GM12878 (cell line): ENCODE results near the gene NRBP1.

Experiments used
- CHD1 ChIP-seq: IDR thresholded peaks from 2 replicates; pipeline ENCODE4 v1.6.1; 2012; ENCODE audit warnings: low read depth, low read length, improper control_type of control experiment
- FOS ChIP-seq: IDR thresholded peaks from 3 replicates; pipeline ENCODE4 v1.6.1; 2011; ENCODE audit warnings: borderline replicate concordance; ENCODE audit not compliant: insufficient read length; ENCODE audit errors: extremely low read depth
- IKZF1 ChIP-seq: fragments of 450-650 bp; conservative IDR thresholded peaks from 2 replicates; pipeline ENCODE4 v1.6.1; 2017; ENCODE audit warnings: antibody characterized with exemption, mild to moderate bottlenecking
- NFYB ChIP-seq: IDR thresholded peaks from 2 replicates; pipeline ENCODE4 v1.6.1; 2011; ENCODE audit warnings: low read depth, mild to moderate bottlenecking, low read length, improper control_type of control experiment, moderate library complexity; ENCODE audit not compliant: insufficient read depth
- NRF1 ChIP-seq: conservative IDR thresholded peaks from 2 replicates; pipeline ENCODE4 v1.6.1; 2011; ENCODE audit warnings: mild to moderate bottlenecking, low read depth, low read length, improper control_type of control experiment
- RUNX3 ChIP-seq: IDR thresholded peaks from 2 replicates; pipeline ENCODE4 v1.6.1; 2012; ENCODE audit warnings: low read length, inconsistent platforms
- SRF ChIP-seq, 2 experiments: IDR thresholded peaks; 2 replicates each; pipeline ENCODE4 v1.6.1; 2011; ENCODE audit warnings: low read depth in 2 of 2, low read length in 2 of 2, mild to moderate bottlenecking in 1 of 2, moderate library complexity in 1 of 2
- ZNF24 ChIP-seq: fragments of 450-650 bp; IDR thresholded peaks from 2 replicates; pipeline ENCODE4 v1.6.1; 2017; ENCODE audit warnings: antibody characterized with exemption, mild to moderate bottlenecking
- TF ChIP-seq, protein P1 (sequence below), 3 experiments: IDR thresholded peaks in 2 of 3; conservative IDR thresholded peaks in 1 of 3; 2 replicates each; pipeline ENCODE4 v1.5.1; 2011; ENCODE audit warnings: low read depth in 3 of 3, low read length in 3 of 3, mild to moderate bottlenecking in 3 of 3, control low read depth in 2 of 3, moderate library complexity in 2 of 3, inconsistent platforms in 1 of 3, mixed read lengths in 1 of 3; ENCODE audit not compliant: control insufficient read depth in 2 of 3, insufficient read depth in 1 of 3; ENCODE audit errors: extremely low read depth in 1 of 3
- TF ChIP-seq, protein P2 (sequence below): IDR thresholded peaks from 2 replicates; pipeline ENCODE4 v1.6.1; 2012; ENCODE audit warnings: low read depth, low read length, improper control_type of control experiment
- TF ChIP-seq, protein P3 (sequence below): fragments of 450-650 bp; IDR thresholded peaks from 2 replicates; pipeline ENCODE4 v1.6.1; 2017; ENCODE audit warnings: borderline replicate concordance

GRCh38 chr2:27441226-27441926, 12.9 kb downstream of the NRBP1 start:
- TF ChIP-seq ZNF24 (no peak), RUNX3 (no peak), NFYB (no peak), NRF1 (no peak), SRF (IDR thresholded peaks at IDR 0.05; ENCODE audit: low read depth in 2 of 2, low read length in 2 of 2) (no peak), CHD1 (no peak), FOS (no peak), IKZF1 (no peak)
- TF ChIP-seq, protein P1, sequence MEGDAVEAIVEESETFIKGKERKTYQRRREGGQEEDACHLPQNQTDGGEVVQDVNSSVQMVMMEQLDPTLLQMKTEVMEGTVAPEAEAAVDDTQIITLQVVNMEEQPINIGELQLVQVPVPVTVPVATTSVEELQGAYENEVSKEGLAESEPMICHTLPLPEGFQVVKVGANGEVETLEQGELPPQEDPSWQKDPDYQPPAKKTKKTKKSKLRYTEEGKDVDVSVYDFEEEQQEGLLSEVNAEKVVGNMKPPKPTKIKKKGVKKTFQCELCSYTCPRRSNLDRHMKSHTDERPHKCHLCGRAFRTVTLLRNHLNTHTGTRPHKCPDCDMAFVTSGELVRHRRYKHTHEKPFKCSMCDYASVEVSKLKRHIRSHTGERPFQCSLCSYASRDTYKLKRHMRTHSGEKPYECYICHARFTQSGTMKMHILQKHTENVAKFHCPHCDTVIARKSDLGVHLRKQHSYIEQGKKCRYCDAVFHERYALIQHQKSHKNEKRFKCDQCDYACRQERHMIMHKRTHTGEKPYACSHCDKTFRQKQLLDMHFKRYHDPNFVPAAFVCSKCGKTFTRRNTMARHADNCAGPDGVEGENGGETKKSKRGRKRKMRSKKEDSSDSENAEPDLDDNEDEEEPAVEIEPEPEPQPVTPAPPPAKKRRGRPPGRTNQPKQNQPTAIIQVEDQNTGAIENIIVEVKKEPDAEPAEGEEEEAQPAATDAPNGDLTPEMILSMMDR (IDR thresholded peaks at IDR 0.05 in 2 of 3, conservative IDR thresholded peaks at IDR 0.05 in 1 of 3; ENCODE audit: control insufficient read depth in 2 of 3, extremely low read depth in 1 of 3, insufficient read depth in 1 of 3, low read depth in 3 of 3, low read length in 3 of 3): no peak
- TF ChIP-seq, protein P2, sequence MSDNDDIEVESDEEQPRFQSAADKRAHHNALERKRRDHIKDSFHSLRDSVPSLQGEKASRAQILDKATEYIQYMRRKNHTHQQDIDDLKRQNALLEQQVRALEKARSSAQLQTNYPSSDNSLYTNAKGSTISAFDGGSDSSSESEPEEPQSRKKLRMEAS: no peak
- TF ChIP-seq, protein P3, sequence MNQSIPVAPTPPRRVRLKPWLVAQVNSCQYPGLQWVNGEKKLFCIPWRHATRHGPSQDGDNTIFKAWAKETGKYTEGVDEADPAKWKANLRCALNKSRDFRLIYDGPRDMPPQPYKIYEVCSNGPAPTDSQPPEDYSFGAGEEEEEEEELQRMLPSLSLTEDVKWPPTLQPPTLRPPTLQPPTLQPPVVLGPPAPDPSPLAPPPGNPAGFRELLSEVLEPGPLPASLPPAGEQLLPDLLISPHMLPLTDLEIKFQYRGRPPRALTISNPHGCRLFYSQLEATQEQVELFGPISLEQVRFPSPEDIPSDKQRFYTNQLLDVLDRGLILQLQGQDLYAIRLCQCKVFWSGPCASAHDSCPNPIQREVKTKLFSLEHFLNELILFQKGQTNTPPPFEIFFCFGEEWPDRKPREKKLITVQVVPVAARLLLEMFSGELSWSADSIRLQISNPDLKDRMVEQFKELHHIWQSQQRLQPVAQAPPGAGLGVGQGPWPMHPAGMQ: no peak
